ENCODE measurements around the gene SLC16A12.
"Not testable (repeated sequence)": the region's sequence is repeated elsewhere in the genome, so short reads cannot be mapped to it uniquely, and the experiment has no call there.

The SLC16A12 gene

GRCh38 chr10:89468191-89468965 lies 67.0 kb downstream of the SLC16A12 start:
- DNase-seq, result no peak

DNA sequence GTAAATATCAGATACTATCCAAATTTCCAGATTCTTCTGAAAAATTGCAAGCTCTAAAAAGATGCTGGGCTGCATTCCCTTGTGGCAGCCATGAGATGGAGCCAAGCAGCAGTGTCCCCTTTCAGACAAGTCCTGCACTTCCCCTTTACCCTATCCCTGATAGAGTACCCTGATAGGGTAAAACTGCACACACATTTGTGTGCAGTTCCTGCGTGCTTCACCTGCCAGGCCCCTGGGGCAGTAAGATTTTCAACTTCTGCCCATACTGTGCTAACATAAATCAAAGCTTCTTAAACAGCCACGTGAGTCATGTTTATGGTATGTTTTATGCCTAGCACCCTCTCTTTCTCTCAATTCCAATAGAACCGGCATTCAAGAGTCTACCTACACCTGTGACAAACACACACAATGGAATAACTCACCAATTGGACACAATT lies 68.8 kb downstream of the SLC16A12 start:
- DNase-seq, result peak; percentile 38

DNA sequence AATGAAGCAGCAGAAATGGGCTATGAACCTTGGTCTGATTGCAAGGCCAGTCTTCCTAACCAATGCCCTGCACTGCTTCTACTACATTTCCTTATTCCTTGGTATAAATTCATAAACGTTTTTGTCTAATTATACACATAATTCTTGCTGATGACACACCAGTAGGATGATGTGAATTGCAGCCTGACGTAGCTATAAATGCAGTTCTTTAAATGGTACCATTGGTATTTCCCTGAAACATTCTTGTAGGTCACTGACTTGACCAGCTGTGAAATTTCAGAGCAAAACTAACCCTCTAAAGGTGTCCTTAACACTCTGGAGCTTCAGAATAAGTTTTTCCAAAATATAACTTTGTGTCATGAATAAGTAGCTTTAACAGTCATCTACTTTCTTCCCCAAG lies 70.2 kb downstream of the SLC16A12 start:
- DNase-seq, result no peak

GRCh38 chr10:89463846-89464537 lies 71.4 kb downstream of the SLC16A12 start:
- no peak for DNase-seq

DNA sequence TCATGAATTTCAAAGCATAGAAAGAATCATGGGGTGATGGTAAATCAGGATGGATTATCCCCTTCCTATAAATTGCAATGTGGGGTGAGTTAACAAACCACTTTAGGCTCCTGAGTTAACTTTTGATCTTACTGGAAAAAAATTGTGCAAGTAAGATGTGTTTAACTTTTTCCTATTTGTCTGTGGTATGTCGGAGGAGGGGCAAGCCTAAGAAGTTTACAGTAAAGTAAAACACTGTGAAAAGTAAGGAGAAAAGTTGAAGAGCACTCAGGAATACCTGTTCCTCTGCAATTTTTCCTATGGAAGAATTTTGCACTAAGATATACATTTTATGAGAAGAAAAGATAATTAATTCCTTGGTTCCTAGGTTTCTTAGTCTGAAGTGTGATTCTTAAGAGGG lies 76.6 kb downstream of the SLC16A12 start:
- DNase-seq, result no peak

GRCh38 chr10:89458291-89458690 lies 77.1 kb downstream of the SLC16A12 start:
- DNase-seq, result no peak

- DNase-seq, result no peak
Measured at GRCh38 chr10:89454561-89455347, 80.6 kb downstream of the SLC16A12 start.

DNA sequence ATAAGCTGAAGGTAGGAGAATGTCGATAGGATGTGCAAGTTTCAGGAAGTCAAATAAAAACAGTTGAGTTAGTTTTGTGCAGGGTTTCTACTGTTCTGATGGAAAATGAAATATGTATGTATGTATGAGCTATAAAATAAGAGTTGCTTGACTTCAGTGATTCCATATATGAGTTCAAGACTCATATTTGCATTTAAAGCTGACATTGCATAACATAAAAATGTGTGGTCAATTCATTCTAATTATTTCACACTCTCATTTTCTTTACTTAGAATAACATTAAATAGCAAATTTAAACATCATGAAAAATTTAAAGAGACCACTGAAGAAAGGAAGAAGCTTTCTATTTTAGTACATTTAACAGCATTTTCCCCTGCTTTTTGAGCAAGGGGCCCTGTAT lies 83.2 kb downstream of the SLC16A12 start:
- DNase-seq, result no peak

DNA sequence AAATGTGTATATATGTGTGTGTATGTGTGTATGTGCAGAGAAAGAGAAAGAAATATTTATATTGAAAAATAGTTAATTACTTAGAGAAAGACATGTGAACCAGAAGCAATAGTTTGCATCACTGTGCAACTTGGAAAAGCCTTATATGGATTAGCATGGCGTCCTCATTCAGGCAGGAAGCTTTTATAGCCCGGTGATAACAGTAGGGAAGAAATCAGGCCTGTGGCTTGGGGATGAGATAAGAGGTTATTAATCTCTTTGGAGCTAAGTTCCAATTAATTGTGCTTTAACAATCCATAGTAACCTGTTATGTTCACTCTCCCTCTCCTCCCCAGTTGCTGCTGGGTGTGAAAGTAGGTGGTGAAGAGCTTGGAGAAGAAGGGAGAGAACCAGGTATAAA lies 84.5 kb downstream of the SLC16A12 start:
- DNase-seq, result no peak

DNA sequence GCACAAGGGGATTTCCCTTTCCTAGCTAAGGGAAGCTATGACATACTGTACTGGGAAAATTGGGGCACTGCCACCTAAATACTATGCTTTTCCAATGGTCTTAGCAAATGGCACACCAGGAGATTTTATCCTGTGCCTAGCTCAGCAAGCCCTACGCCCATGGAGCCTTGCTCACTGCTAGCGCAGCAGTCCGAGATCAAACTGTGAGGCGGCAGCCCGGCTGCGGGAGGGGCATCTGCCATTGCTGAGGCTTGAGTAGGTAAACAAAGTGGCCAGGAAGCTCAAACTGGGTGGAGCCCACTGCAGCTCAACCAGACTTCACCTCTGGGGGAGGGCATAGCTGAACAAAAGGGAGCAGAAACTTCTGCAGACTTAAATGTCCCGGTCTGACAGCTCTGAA lies 90.6 kb downstream of the SLC16A12 start:
- DNase-seq, result not testable (repeated sequence)

DNA sequence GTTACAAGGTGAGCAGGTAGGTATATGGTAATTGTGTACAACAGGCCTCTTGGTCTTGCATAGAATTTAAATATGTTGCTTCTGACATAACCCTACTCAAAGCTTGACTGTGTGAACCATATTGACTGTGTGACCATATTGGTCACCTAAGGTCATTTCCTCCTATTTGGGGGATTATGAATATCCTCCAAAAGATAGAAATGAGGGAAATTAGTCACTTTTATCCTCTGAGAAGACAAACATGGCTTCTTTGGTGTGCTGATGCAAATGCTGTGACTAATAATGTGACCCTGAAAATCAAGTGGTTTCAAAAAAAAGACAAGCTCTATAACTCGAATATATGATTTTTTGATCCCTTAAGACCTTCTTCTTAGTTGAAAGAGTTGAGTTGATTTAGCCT lies 93.1 kb downstream of the SLC16A12 start:
- DNase-seq, result no peak

DNA sequence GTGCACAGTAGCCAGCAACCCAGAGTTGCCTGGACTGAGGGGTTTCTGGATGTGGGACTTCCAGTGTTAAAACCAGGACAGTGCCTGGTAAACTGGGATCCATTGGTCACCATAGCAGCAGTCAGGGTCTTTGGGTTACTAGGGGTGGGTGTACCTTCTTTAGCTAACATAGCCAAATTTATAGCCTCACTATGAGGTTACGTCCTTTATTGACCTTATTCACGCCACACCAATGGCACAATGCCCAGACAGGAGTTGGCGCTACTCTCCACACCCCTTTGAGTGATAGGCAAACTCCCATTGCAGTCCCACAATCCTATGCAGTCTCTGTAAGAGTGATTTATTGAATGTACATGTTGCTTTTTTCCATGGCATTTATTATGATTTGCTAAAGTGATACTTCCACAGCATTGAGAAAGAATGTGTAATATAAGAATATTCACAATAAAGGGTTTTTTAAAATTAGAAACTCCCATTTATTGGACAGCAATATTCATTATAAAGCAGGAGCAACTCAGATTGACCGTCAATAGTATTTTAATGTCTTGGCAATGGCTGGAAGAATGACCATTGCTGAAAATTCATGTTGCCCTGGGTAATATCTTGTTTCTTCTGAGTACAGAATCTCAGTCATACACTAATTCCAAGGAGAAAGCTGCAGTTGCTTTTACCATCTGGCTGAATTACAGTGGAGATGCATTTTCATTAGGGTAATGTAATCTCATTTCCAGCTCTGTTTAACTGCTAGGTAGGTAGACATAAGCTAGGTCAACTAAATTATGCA lies 95.0 kb downstream of the SLC16A12 start:
- peak; percentile 48 for DNase-seq

DNA sequence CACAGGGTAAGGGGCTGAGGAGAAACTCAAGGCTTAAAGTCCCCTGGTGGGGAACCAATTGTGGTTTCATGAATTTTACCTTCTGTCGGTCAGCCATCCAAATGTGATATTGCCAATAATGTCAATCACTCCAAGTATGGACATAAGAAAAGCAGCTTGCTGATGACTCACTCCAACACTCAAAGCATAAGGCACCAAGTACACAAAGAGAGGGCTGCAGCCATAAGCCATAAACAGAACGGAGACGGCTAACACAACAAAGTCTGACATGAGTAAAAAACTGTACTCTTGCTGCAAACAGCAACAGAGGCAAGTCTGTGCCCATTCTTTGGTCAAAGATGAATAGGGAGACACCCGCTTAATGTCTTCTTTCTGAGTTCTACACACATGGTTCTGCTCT lies 96.9 kb downstream of the SLC16A12 start:
- DNase-seq, result no peak

DNA sequence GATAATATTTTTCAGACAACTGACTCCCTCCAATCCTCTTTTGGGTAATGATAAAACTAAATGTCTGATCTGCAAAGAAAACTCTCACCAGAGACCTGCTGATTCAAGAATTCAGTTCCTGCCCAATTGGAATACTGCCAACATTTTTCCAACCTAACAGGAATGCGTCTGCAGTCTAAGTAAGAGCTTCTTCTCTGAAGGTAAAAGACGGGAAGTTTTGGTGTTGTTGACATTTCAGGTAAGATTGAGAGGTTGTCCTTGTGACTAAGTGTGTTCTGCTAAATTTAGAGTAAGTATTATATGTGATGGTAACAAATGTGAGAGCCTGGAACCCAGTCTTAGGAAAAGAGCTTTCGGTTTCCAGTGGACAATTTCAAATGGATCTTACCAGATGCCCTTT lies 103.4 kb downstream of the SLC16A12 start:
- DNase-seq, result no peak

DNA sequence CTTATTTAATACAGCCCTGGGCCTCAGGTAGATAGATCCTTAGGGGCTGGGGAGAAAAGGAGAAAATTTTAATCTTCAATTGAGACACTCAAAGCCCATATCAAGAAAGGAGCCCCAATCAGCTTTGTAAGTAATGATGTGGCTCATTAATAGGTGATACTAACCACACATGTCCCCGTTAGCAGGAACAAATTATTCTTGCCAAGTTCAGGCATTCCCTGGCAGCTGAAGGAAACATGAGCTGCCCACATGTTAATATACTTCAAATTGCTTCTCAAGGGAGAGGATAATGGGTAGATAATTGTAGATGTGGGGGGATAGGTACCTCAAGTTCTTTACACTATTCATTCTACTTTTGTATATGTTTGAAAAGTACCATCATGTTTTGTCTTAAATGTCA lies 106.5 kb downstream of the SLC16A12 start:
- DNase-seq, result no peak

DNA sequence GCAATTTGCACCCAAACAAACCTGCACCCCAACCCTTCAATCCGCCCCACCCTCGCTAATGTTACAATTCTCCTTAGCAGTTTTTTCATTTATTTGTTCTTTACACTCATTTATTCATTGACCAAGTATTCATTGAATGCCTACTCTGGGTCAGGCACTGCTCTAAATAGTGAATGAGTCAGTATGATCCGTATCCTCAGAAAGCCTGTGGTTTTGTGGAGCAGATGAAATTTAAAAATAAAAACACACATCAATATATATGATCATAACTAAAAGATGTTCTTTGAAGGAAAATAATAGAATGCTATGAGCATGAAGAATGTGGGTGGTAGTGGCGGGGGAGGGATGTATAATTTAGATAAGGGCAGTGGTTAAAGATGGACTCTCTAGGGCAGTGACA lies 107.8 kb downstream of the SLC16A12 start:
- no peak for DNase-seq

- peak; percentile 77 for DNase-seq
Measured at GRCh38 chr10:89426230-89426868, 109.0 kb downstream of the SLC16A12 start.

DNA sequence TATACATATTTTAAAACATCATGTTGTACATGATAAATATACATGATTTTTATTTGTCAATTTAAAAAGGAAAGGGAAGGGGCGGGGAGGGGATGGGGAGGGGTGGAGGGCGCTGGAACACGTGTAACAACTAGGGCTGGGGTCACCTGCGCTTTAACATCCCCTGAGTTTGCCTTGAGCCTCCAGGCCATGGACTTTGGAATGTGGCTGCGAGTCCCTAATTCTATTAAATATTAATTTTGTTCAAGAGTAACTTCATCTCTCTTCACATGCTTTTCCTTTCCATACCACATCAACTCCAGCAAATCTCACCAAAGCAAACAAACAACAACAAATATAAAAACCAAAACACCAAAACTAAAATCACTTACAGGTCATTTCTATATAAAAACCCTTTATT lies 110.4 kb downstream of the SLC16A12 start:
- DNase-seq, result no peak

- DNase-seq, result no peak
Measured at GRCh38 chr10:89421018-89421476, 114.3 kb downstream of the SLC16A12 start.

DNA sequence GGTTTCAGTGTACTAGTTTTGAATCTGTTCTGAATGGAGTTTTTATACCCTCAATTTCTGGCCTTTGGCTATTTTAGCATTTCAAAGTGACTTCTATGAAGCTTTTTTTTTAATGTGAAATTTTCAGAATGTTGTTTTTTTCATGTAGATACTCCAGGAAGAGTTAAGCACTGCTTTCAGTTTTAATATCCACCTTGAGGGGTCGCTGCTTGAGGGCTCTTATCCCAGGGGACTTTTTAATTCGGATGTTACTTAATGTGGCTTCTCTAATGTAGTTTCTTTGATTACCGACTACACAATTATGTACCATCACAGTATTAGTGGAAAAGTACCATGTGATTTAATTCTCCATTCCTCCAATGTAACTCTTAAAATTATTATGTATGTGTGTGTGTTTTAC lies 115.8 kb downstream of the SLC16A12 start:
- peak; percentile 56 for DNase-seq

DNA sequence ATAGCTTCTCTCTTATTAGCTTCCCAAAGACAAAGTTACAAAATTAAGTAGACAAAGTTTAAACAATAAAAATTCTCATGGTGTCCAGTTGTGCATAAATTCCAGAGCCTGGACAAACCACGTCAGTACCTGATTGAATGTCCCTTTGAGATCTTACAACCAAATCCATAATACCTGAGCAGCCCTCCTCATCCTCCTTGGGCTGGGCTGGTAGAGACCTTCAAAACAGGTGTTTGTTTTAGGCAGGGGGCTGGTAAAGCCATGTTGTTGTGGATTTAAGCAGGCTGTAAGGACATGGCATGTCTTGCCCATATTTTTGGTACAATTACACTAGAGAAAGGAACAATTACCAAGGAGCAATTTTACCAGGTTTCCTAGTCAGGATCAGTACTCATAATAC lies 118.9 kb downstream of the SLC16A12 start:
- no peak for DNase-seq
